IMR-90 (cell line): Measurements from ENCODE around the gene NUMA1.
A peak's percentile ranks its signal among the peaks of the same experiment; 100 is the strongest.

ENCODE experiments used
- BHLHE40 ChIP-seq: fragments of 150-350 bp; IDR thresholded peaks from 2 replicates; pipeline ENCODE4 v1.6.1; 2016; ENCODE audit warnings: mild to moderate bottlenecking, low read depth, low read length
- CEBPB ChIP-seq: IDR thresholded peaks from 2 replicates; pipeline ENCODE4 v1.6.1; 2012; ENCODE audit warnings: low read depth, low read length, improper control_type of control experiment
- ELK1 ChIP-seq: fragments of 150-350 bp; IDR thresholded peaks from 2 replicates; pipeline ENCODE4 v1.6.1; 2016; ENCODE audit warnings: low read depth, mild to moderate bottlenecking, low read length, moderate library complexity, borderline replicate concordance
- FOS ChIP-seq: fragments of 150-350 bp; IDR thresholded peaks from 2 replicates; pipeline ENCODE4 v1.6.1; 2016; ENCODE audit warnings: low read depth, low read length
- MAFK ChIP-seq: IDR thresholded peaks from 2 replicates; pipeline ENCODE4 v1.6.1; 2012; ENCODE audit warnings: low read depth, low read length, improper control_type of control experiment
- MAZ ChIP-seq: IDR thresholded peaks from 2 replicates; pipeline ENCODE4 v1.6.1; 2012; ENCODE audit warnings: low read depth, mild to moderate bottlenecking, low read length, improper control_type of control experiment, moderate library complexity, borderline replicate concordance
- RAD21 ChIP-seq: IDR thresholded peaks from 2 replicates; pipeline ENCODE4 v1.6.1; 2012; ENCODE audit warnings: low read length, improper control_type of control experiment
- RFX5 ChIP-seq: IDR thresholded peaks from 2 replicates; pipeline ENCODE4 v1.8.0; 2012; ENCODE audit warnings: low read depth, mild to moderate bottlenecking, low read length, moderate library complexity
- USF2 ChIP-seq: fragments of 150-350 bp; IDR thresholded peaks from 2 replicates; pipeline ENCODE4 v1.6.1; 2017; ENCODE audit warnings: mild to moderate bottlenecking, antibody characterized with exemption, low read length, low read depth
- TF ChIP-seq, protein P1 (sequence below): conservative IDR thresholded peaks from 2 replicates; pipeline ENCODE4 v1.5.1; 2012; ENCODE audit warnings: mild to moderate bottlenecking, low read depth, low read length, improper control_type of control experiment

DNA sequence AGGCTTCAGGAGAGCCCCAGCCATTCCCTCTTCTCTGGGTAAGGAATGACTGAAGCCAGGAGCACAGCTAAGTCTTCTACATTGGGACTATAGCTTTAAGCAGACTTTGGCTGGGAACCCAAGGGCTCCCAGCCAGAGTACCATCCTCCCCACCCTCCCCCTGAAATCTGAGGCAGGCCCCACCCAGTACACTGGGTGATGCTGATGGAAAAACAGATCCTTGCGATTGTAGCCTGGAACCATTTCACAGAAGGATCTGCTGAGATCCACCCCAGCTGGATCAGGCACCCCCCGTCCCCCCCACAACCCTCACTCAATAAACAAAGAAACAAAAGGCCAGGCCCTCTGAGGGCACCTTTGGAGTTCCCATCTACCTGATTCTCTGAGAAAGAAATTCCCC lies 41.9 kb downstream of the NUMA1 start:
- TF ChIP-seq, protein P1, sequence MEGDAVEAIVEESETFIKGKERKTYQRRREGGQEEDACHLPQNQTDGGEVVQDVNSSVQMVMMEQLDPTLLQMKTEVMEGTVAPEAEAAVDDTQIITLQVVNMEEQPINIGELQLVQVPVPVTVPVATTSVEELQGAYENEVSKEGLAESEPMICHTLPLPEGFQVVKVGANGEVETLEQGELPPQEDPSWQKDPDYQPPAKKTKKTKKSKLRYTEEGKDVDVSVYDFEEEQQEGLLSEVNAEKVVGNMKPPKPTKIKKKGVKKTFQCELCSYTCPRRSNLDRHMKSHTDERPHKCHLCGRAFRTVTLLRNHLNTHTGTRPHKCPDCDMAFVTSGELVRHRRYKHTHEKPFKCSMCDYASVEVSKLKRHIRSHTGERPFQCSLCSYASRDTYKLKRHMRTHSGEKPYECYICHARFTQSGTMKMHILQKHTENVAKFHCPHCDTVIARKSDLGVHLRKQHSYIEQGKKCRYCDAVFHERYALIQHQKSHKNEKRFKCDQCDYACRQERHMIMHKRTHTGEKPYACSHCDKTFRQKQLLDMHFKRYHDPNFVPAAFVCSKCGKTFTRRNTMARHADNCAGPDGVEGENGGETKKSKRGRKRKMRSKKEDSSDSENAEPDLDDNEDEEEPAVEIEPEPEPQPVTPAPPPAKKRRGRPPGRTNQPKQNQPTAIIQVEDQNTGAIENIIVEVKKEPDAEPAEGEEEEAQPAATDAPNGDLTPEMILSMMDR: no peak
- TF ChIP-seq MAZ (peak; percentile 45; the same call in 1 of the 2 replicates), FOS (no peak), RFX5 (no peak), CEBPB (no peak), BHLHE40 (no peak), ELK1 (no peak), RAD21 (no peak; the same call in 1 of the 2 replicates), USF2 (no peak), MAFK (no peak)
